GM19351 (cell line): ENCODE measurements around the gene IARS2.

ENCODE experiments used
- ATAC-seq: cut with Tn5 transposase; IDR thresholded peaks from one replicate; pipeline ENCODE4 v1.9.1; 2021; ENCODE audit warnings: mild to moderate bottlenecking, moderate library complexity; ENCODE audit not compliant: unreplicated experiment

The IARS2 gene

GRCh38 chr1:220094016-220094911, at the start of gene IARS2:
TSS of gene IARS2 (plus strand) at chr1:220094132. CDS start at chr1:220094217, 85 bp downstream.
- ATAC-seq = peak; percentile 55

DNA sequence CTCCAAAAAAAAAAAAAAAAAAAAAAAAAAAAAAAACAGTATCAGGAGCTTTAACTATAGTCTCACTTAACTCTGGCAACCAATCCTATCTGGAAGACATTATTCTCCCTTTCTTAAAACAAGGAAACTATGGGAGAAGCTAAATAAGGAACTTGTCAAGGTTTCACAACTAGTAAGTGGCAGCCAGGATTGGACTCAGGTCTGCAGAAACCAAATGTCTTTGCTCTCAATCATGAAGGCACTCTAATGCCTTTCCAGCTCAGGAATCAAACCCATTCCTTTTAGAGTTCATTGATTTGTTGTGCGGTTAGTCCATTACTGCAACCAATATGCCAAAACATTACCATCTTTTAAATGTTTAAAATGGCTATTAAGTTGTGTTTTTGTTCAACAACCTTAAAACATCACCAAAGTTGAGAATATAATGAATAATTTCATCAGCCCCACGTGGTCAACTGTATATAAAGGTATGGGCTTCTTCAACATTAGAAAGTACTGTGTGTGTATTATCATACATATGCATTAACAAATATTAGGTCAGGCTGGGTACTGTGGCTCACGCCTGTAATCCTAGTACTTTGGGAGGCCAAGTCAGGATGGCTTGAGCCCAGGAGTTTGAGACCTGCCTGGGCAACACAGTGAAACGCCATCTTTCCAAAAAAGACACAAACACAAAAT, 49.1 kb upstream of the IARS2 start:
- no peak for ATAC-seq

- peak; percentile 28 for ATAC-seq
Measured at GRCh38 chr1:220045356-220046051, 48.4 kb upstream of the IARS2 start.

DNA sequence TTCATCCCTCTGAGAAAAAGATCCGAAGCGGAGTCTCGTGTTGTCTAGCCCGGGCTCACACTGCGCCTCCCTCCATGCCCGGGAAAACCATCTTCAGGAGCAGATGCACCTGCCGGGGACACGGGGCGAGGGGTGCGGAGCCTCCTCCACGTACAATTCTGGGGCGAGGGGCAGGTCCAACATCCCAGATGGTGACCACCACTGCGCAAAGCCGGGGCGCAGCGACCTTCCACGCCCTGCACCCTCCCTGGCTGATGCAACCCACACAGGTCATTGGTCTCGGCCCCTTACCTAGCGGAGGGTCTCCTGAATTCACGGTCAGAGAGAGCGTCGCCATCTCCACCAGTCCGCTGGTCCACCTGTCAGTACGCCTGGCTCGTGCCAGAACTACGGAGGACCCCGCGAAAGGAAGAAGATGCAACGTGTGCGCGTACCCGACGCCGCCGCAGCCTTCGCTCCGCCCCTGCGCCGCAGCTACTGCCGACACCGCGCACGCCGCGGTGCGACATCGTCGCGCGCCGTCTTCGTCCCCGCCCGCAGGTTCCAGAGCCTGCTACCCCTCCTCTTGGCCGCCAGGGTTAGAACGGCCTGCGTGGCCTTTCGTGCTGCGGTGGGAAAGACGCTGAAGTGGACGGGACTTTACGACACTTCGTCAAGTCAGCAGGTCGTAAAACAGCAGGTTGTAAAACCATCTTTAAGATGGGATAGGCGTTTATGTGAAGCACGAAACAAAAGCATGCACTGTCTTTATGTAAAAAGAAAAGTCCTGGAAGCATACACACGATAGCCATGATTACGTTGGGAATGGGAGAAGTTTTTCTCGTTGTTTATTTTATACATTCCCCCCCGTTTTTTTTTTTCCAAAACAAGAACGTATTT, 47.6 kb upstream of the IARS2 start, which contains the start of gene EPRS1:
EPRS1 (minus strand) TSS at position 454 of the 879 bp plus-strand sequence; CDS start at position 337, 117 bp downstream.
- peak; percentile 96 for ATAC-seq

GRCh38 chr1:220056374-220056773, 37.6 kb upstream of the IARS2 start:
- ATAC-seq = no peak

- no peak for ATAC-seq
Measured at GRCh38 chr1:220060876-220061275, 33.1 kb upstream of the IARS2 start.

DNA sequence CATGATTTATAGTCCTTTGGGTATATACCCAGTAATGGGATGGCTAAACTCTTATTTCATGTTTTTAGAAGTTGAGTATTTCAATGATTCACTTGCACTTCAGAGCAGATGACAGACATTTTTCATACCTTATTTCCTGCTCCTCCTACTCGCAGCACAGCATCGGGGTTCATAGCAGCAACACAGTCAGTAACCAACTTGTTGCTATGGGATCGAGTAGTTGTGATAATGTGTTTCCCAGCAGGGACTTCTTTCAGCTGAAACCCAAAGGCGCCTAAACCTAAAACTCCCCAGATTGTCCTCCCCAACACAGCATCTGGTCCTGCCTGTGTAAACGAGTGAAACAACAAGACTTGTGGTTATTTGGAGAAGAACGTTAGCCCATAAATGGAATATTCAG, 31.3 kb upstream of the IARS2 start:
- ATAC-seq = no peak

DNA sequence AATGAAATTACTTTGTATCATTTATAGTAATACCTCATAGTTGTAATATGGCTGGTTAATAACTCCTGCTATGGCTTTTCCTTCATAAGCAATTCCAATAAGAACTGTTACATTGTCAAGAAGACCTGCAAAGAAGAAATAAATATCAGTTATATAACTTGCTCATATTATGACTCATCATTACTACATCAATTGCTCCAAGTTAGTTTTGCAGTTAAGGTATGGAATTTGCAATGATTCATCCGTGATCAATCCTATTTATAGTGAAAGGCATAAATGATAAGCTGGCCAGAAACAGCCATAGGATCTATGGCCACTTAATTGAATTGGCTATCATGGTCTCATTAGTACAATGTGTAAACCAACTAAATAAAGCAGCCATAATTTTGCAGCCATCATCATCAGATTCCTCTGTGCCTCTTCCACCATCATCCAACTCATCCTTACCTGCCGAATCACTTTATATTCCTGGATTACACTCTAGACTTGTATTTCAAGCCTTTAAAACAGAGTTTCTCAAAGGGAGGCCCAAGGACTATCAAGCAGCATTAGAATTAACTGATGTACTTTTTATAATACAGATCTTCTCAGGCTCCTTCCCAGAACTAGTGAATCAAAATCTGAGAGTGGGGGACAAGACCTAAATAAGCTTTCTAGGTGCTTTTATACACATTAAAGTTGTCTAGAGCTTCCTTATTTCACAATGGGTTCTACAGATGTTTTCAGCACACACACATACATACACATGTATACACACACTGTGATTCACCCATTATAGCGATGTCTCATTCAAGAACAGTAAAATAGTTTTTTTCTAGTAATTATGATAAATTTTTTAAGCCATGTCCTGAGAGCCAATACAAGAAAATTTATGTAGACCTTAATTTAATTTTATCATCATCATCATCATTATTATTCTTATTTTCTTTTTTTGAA, 26.4 kb upstream of the IARS2 start:
- no peak for ATAC-seq

- no peak for ATAC-seq
Measured at GRCh38 chr1:220076861-220077762, 16.8 kb upstream of the IARS2 start.

GRCh38 chr1:220077887-220078286, 16.0 kb upstream of the IARS2 start:
- ATAC-seq = no peak

GRCh38 chr1:220084460-220084859, 9.5 kb upstream of the IARS2 start:
- ATAC-seq = no peak

- ATAC-seq = peak; percentile 54
Measured at GRCh38 chr1:220086261-220086686, 7.7 kb upstream of the IARS2 start.

- ATAC-seq = peak; percentile 50
Measured at GRCh38 chr1:220089650-220090556, 4.0 kb upstream of the IARS2 start, which contains the start of gene BPNT1. TSS of gene BPNT1 (minus strand) at chr1:220089788. CDS start at chr1:220079846, 9,942 bp downstream.

- ATAC-seq = no peak
Measured at GRCh38 chr1:220092694-220093093, 1.2 kb upstream of the IARS2 start.

GRCh38 chr1:220093361-220094015, 444 bp upstream of the IARS2 start:
- peak; percentile 7 for ATAC-seq

DNA sequence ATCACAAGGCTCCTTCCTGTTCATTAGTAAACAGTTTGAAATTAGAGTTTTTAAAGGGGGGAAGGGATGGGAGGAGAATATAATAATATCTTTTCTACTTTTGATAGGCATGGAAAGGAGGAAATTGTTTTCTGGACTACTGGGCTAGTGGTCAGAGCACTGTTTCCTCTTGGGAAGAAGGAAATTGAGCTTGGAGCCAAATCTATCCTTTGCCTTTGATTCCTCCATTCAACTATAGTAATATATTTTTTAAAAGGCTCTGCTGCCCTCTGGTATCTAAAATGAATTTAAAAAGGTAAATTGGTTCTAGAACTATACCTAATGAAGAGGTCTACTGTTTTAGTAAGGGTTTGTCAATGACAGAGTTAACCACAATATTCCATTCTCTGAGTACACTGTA, 5.9 kb downstream of the IARS2 start:
- no peak for ATAC-seq
